Prostate gland (tissue), 2 donors: ENCODE results near the gene SPTBN4.

ENCODE experiments used
- POLR2A ChIP-seq: fragments of 450-650 bp; IDR thresholded peaks from one replicate; pipeline ENCODE4 v1.6.1; 2016; ENCODE audit warnings: antibody characterized with exemption, mild to moderate bottlenecking
- TF ChIP-seq, protein P1 (sequence below), 4 experiments: fragments of 200-600 bp in 2 of 4; fragments of 450-650 bp in 2 of 4; sonication (generic) in 2 of 4; IDR thresholded peaks; 1 replicate in 3 of 4; 2 replicates in 1 of 4; pipeline ENCODE4 v1.5.1; 2016 to 2019; ENCODE audit warnings: antibody characterized with exemption in 4 of 4, mild to moderate bottlenecking in 2 of 4, moderate library complexity in 2 of 4

DNA sequence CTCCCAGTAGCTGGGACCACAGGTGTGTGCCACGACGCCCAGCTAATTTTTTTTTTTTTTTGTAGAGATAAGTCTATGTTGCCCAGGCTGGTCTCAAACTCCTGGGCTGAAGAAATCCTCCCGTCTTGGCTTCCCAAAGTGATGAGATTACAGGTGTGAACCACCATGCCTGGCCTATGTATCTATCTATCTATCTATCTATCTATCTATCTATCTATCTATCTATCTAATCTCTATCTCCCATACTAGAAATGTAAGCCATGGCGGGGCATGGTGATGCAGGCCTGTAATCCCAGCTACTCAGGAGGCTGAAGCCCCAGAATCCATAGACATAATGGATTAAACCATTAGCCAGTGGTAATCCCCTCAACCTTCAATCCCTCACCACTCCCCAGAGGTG lies 16.1 kb upstream of the SPTBN4 start:
- TF ChIP-seq, protein P1, sequence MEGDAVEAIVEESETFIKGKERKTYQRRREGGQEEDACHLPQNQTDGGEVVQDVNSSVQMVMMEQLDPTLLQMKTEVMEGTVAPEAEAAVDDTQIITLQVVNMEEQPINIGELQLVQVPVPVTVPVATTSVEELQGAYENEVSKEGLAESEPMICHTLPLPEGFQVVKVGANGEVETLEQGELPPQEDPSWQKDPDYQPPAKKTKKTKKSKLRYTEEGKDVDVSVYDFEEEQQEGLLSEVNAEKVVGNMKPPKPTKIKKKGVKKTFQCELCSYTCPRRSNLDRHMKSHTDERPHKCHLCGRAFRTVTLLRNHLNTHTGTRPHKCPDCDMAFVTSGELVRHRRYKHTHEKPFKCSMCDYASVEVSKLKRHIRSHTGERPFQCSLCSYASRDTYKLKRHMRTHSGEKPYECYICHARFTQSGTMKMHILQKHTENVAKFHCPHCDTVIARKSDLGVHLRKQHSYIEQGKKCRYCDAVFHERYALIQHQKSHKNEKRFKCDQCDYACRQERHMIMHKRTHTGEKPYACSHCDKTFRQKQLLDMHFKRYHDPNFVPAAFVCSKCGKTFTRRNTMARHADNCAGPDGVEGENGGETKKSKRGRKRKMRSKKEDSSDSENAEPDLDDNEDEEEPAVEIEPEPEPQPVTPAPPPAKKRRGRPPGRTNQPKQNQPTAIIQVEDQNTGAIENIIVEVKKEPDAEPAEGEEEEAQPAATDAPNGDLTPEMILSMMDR (IDR thresholded peaks at IDR 0.05) = no peak
- TF ChIP-seq POLR2A = no peak
